ENCODE data around the gene FSTL4.

DNA sequence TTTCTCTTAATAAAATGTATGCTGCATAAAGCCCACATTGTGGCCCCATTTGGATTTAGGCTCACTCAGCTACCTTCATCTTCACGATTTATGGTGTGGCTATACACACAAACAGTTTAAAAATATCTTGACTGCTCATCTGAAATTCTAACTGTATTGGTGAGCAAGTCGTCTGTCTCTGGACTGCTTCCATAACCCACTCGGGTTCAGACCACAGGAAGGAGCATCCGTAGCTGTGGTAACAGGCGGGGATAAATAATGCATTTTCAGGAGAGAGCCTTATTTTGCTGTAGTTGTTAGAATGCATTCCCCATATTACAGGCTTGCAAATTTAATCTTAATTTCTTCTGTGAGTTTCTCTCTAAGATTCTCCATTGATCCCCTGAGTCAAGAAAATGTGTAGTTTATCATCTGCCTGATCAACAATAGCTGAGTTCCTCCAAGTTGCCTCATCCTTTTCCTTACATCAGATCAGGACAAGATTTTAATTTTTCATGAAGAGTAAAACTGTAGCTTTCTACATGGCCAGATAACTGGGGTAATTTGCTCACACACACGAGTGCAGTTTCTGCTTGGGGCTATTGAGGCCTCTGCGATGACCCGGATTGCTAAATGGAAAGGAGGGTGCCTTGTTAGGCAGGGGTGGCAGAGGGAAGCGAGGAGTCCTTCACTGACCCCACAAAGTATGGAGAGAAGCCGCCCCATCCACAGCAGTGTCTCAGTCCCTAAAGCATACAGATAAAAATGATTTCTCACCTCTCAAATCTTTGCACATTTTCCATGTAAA, 133.9 kb downstream of the FSTL4 start:
- TF ChIP-seq CTCF (IDR thresholded peaks at IDR 0.05) (no peak), POLR2A (IDR thresholded peaks at IDR 0.05) (no peak)

All from uterus (tissue), 2 donors.